Cortex of kidney (tissue), 1 donor: ENCODE measurements around the gene BAG2.

Experiments
- DNase-seq: peaks from one replicate; lab custom pipeline; 2025; lab: John Stamatoyannopoulos, UW

Gene BAG2

GRCh38 chr6:57172136-57173055 is at the start of gene BAG2:
BAG2 (plus strand) TSS chr6:57172326; CDS start chr6:57172698, 372 bp downstream.
- DNase-seq: peak; percentile 31

GRCh38 chr6:57123111-57123510 is 49.0 kb upstream of the BAG2 start:
- no peak for DNase-seq

GRCh38 chr6:57127763-57128162 is 44.4 kb upstream of the BAG2 start:
- DNase-seq: no peak

- DNase-seq: no peak
These were observed 41.4 kb upstream of the BAG2 start for GRCh38 chr6:57130661-57131177.

GRCh38 chr6:57134954-57135353 is 37.2 kb upstream of the BAG2 start:
- no peak for DNase-seq

- no peak for DNase-seq
These were observed 36.2 kb upstream of the BAG2 start for GRCh38 chr6:57135885-57136284.

- DNase-seq: no peak
These were observed 34.8 kb upstream of the BAG2 start for GRCh38 chr6:57137350-57137749.

GRCh38 chr6:57138026-57138425 is 34.1 kb upstream of the BAG2 start:
- DNase-seq: no peak

GRCh38 chr6:57141451-57142177 is 30.5 kb upstream of the BAG2 start:
- DNase-seq: no peak

- no peak for DNase-seq
These were observed 30.0 kb upstream of the BAG2 start for GRCh38 chr6:57142178-57142525.

GRCh38 chr6:57143690-57144089 is 28.4 kb upstream of the BAG2 start:
- no peak for DNase-seq

- no peak for DNase-seq
These were observed 24.7 kb upstream of the BAG2 start for GRCh38 chr6:57147401-57147800.

- no peak for DNase-seq
These were observed 23.9 kb upstream of the BAG2 start for GRCh38 chr6:57147955-57148858.

GRCh38 chr6:57158658-57159057 is 13.5 kb upstream of the BAG2 start:
- no peak for DNase-seq

- no peak for DNase-seq
These were observed 13.0 kb upstream of the BAG2 start for GRCh38 chr6:57159127-57159526.

GRCh38 chr6:57162028-57162427 is 10.1 kb upstream of the BAG2 start:
- DNase-seq: no peak

GRCh38 chr6:57162516-57162915 is 9.6 kb upstream of the BAG2 start:
- DNase-seq: no peak

- DNase-seq: no peak
These were observed 8.2 kb upstream of the BAG2 start for GRCh38 chr6:57163956-57164355.

GRCh38 chr6:57165080-57165479 is 7.0 kb upstream of the BAG2 start:
- no peak for DNase-seq

- no peak for DNase-seq
These were observed 1.1 kb downstream of the BAG2 start for GRCh38 chr6:57173056-57173885.

- DNase-seq: no peak
These were observed 1.9 kb downstream of the BAG2 start for GRCh38 chr6:57173886-57174510.
